Measurements from ENCODE around the gene CASP2. TPM values are rescaled to one million over a fixed set of nuclear protein-coding genes. Genes with fewer than 3 reads are reported as not detected.

CASP2 gene
- total and polyA plus RNA-seq, 2 of the 13 experiments (the other 11 are each of a cell fraction or from before 2014, with no cell fraction given), result 10.2 to 13.7 TPM

- BruUV-seq (replicated peaks), result no TSS peak
- ATAC-seq (peak; percentile 98), DNase-seq (ENCODE audit: low spot score) (no peak), FAIRE-seq (no peak)
- POLR2A ChIA-PET, result no interaction called here
- in situ Hi-C loops (cut with HindIII; ENCODE audit: extremely low pct_ligation_motif_present, low pct_unique_long_range_greater_than_20kb), result no loop called here
- H4K20me1 ChIP-seq (ENCODE audit: insufficient read depth, low read length), result no peaks in the 10 kb centered on the region
- no peak overlapping the region for H3K27ac ChIP-seq (ENCODE audit: extremely low read length, insufficient read depth, low read length)
- no peaks in the 10 kb centered on the region for H3K4me1 ChIP-seq (ENCODE audit: insufficient read depth, low read length)
- no peaks in the 10 kb centered on the region for H3K9me3 ChIP-seq (ENCODE audit: low read length)
- intact Hi-C loops (cut with micrococcal nuclease; ENCODE audit: unreplicated experiment), result no loop called here
- no peaks in the 10 kb centered on the region for H3K79me2 ChIP-seq (ENCODE audit: insufficient read depth, low read length)
- H3K27me3 ChIP-seq (ENCODE audit: control insufficient read depth in 1 of 2, insufficient read depth in 2 of 2, low read length in 2 of 2), result peaks cover 0 to 4% of the 10 kb centered on the region in 2 experiments; a peak in 1 of 5 replicates
- WGBS (ENCODE audit: low lambda C conversion rate), result 68% methylated on average over 29 of the region's 35 CpGs
- H2AFZ ChIP-seq (ENCODE audit: low read length), result no peak overlapping the region
- no peaks in the 10 kb centered on the region for H3K36me3 ChIP-seq (replicated peaks in 1 of 2; ENCODE audit: control insufficient read depth in 1 of 2, insufficient read depth in 2 of 2, low read length in 2 of 2)
- H3K4me2 ChIP-seq (ENCODE audit: low read depth, low read length), result no peak overlapping the region
- CTCF ChIA-PET (ENCODE audit: low intra/inter-chr PET ratio, low total read pairs), result no interaction called here
- no peak overlapping the region for H3K9ac ChIP-seq (ENCODE audit: insufficient read depth, low read depth, low read length)
- no peak overlapping the region; a peak in 1 of 6 replicates for H3K4me3 ChIP-seq (replicated peaks in 1 of 3; ENCODE audit: insufficient read depth in 1 of 3, low read depth in 2 of 3, low read length in 3 of 3)
- TF ChIP-seq CSRNP1 (CRISPR knock-in tag; IDR thresholded peaks at IDR 0.05) (no peak), ZNF543 (CRISPR knock-in tag; IDR thresholded peaks at IDR 0.05) (no peak), SUZ12 (IDR thresholded peaks at IDR 0.05; ENCODE audit: low read depth, low read length) (no peak), ZNF468 (CRISPR knock-in tag; IDR thresholded peaks at IDR 0.05) (no peak), PRDM10 (CRISPR knock-in tag; IDR thresholded peaks at IDR 0.05; ENCODE audit: low read depth) (no peak), PPARG (CRISPR knock-in tag; conservative IDR thresholded peaks at IDR 0.05) (no peak), ZFP36 (IDR thresholded peaks at IDR 0.05; ENCODE audit: borderline replicate concordance, low read depth, low read length, partially characterized antibody) (no peak), ZFX (CRISPR knock-in tag; IDR thresholded peaks at IDR 0.05; ENCODE audit: low read depth) (0 out of 2 replicates have a peak, but pooled peaks have one; percentile 17), ZBTB33 (CRISPR knock-in tag; IDR thresholded peaks at IDR 0.05) (peak; percentile 36; the same call in 1 of the 2 replicates), ZFP1 (CRISPR knock-in tag; IDR thresholded peaks at IDR 0.05) (no peak), ZNF768 (CRISPR knock-in tag; IDR thresholded peaks at IDR 0.05) (no peak), HNRNPLL (IDR thresholded peaks at IDR 0.05; ENCODE audit: low read depth, low read length, poor library complexity, severe bottlenecking) (peak; percentile 72), ZNF703 (CRISPR knock-in tag; IDR thresholded peaks at IDR 0.05; ENCODE audit: borderline replicate concordance) (no peak), MLXIP (CRISPR knock-in tag; IDR thresholded peaks at IDR 0.05; ENCODE audit: borderline replicate concordance) (no peak)
Observed at GRCh38 chr7:143345428-143345900, 57.3 kb downstream of the CASP2 start.
